ENCODE measurements around the gene S100B. TPM values are rescaled to one million over a fixed set of nuclear protein-coding genes. Genes with fewer than 3 reads are reported as not detected.

Gene S100B
- total RNA-seq, 1 experiment from 2014 or later: 0.23 TPM

- no peak for DNase-seq (ENCODE audit: low read depth)
Observed at GRCh38 chr21:46560568-46561444, 44.1 kb downstream of the S100B start.

- DNase-seq (ENCODE audit: low read depth): no peak
Observed at GRCh38 chr21:46559291-46559983, 45.4 kb downstream of the S100B start.

- no peak for DNase-seq (ENCODE audit: low read depth)
Observed at GRCh38 chr21:46557919-46558392, 46.9 kb downstream of the S100B start.

GRCh38 chr21:46557469-46557868, 47.4 kb downstream of the S100B start:
- DNase-seq (ENCODE audit: low read depth): no peak

- no peak for DNase-seq (ENCODE audit: low read depth)
Observed at GRCh38 chr21:46556802-46557201, 48.1 kb downstream of the S100B start.

GRCh38 chr21:46555678-46556077, 49.2 kb downstream of the S100B start:
- DNase-seq (ENCODE audit: low read depth): no peak

- DNase-seq (ENCODE audit: low read depth): no peak
Observed at GRCh38 chr21:46555225-46555617, 49.7 kb downstream of the S100B start.

GRCh38 chr21:46554431-46555224, 50.3 kb downstream of the S100B start:
- DNase-seq (ENCODE audit: low read depth): no peak

GRCh38 chr21:46553993-46554392, 50.9 kb downstream of the S100B start:
- DNase-seq (ENCODE audit: low read depth): no peak

- no peak for DNase-seq (ENCODE audit: low read depth)
Observed at GRCh38 chr21:46552865-46553379, 52.0 kb downstream of the S100B start.

GRCh38 chr21:46552274-46552673, 52.6 kb downstream of the S100B start:
- no peak for DNase-seq (ENCODE audit: low read depth)

GRCh38 chr21:46551636-46552241, 53.1 kb downstream of the S100B start:
- no peak for DNase-seq (ENCODE audit: low read depth)

GRCh38 chr21:46550116-46550941, 54.6 kb downstream of the S100B start:
- no peak for DNase-seq (ENCODE audit: low read depth)

GRCh38 chr21:46549650-46550049, 55.2 kb downstream of the S100B start:
- no peak for DNase-seq (ENCODE audit: low read depth)

Other genes with a start within 250 kb of the S100B start
- gene DIP2A, start 146.2 kb downstream of the S100B start, total RNA-seq (2014; rRNA removed; shearing (Covaris generic)): 11.5 and 16.4 TPM in 2 replicates
- 73.0 and 104 TPM in 2 replicates for gene PRMT2, start 30.6 kb upstream of the S100B start, total RNA-seq (2014; rRNA removed; shearing (Covaris generic))